Neural progenitor cell (in vitro differentiated cells): ENCODE measurements around the gene METTL23. TPM values are rescaled to one million over a fixed set of nuclear protein-coding genes. Genes with fewer than 3 reads are reported as not detected.
"Not testable (repeated sequence)": the region's sequence is repeated elsewhere in the genome, so short reads cannot be mapped to it uniquely, and the experiment has no call there.

Experiments
- DNase-seq: peaks from one replicate; pipeline ENCODE4 v3.0.0-alpha.2; 2016; ENCODE audit warnings: low spot score
- H2AFZ ChIP-seq: fragments of 200-600 bp; sonication (generic); replicated peaks from 2 replicates; pipeline ENCODE4 v1.6.1; 2016; ENCODE audit warnings: antibody characterized with exemption
- H3F3A ChIP-seq: fragments of 200-600 bp; sonication (generic); 2 replicates; pipeline ENCODE4 v1.6.1; 2016; ENCODE audit warnings: antibody characterized with exemption, low read depth
- H3K27ac ChIP-seq: fragments of 200-600 bp; sonication (generic); 2 replicates; pipeline ENCODE4 v1.5.1; 2016; ENCODE audit warnings: mild to moderate bottlenecking
- H3K27me3 ChIP-seq: fragments of 200-600 bp; sonication (generic); 2 replicates; pipeline ENCODE4 v1.6.1; 2016; ENCODE audit warnings: mild to moderate bottlenecking, moderate library complexity
- H3K36me3 ChIP-seq: fragments of 200-600 bp; sonication (generic); 2 replicates; pipeline ENCODE4 v1.5.1; 2016
- H3K4me1 ChIP-seq: fragments of 200-600 bp; sonication (generic); 2 replicates; pipeline ENCODE4 v1.6.1; 2016; ENCODE audit warnings: mixed run types
- H3K4me2 ChIP-seq: fragments of 200-600 bp; sonication (generic); 2 replicates; pipeline ENCODE4 v1.6.1; 2016
- H3K4me3 ChIP-seq: fragments of 200-600 bp; sonication (generic); 2 replicates; pipeline ENCODE4 v1.5.1; 2016
- H3K79me2 ChIP-seq: fragments of 200-600 bp; sonication (generic); 2 replicates; pipeline ENCODE4 v1.6.1; 2016; ENCODE audit warnings: low read depth
- H3K9ac ChIP-seq: fragments of 200-600 bp; sonication (generic); 2 replicates; pipeline ENCODE4 v1.6.1; 2016
- H3K9me3 ChIP-seq: fragments of 200-600 bp; sonication (generic); 2 replicates; pipeline ENCODE4 v1.5.1; 2016; ENCODE audit warnings: low read depth
- H4K20me1 ChIP-seq: fragments of 200-600 bp; sonication (generic); 2 replicates; pipeline ENCODE4 v1.6.1; 2016; ENCODE audit warnings: low read depth
- H3K27ac Mint-ChIP-seq: 3 replicates; pipeline ENCODE4 v1.8.0; 2021; ENCODE audit warnings: mixed read lengths
- H3K27me3 Mint-ChIP-seq: 2 replicates; pipeline ENCODE4 v1.8.0; 2022; ENCODE audit warnings: low read depth, mild to moderate bottlenecking, inconsistent platforms, moderate library complexity, mixed read lengths; ENCODE audit not compliant: insufficient read depth
- H3K36me3 Mint-ChIP-seq: 3 replicates; pipeline ENCODE4 v1.8.0; 2021; ENCODE audit warnings: mixed read lengths
- H3K4me1 Mint-ChIP-seq: 3 replicates; pipeline ENCODE4 v1.8.0; 2021; ENCODE audit warnings: mixed read lengths
- H3K4me3 Mint-ChIP-seq: 3 replicates; pipeline ENCODE4 v1.8.0; 2021; ENCODE audit warnings: mild to moderate bottlenecking, moderate library complexity, mixed read lengths
- H3K9me3 Mint-ChIP-seq: 3 replicates; pipeline ENCODE4 v1.8.0; 2020; ENCODE audit warnings: mixed read lengths
- CTCF ChIP-seq: fragments of 200-600 bp; sonication (generic); IDR thresholded peaks from 2 replicates; pipeline ENCODE4 v1.5.1; 2017; ENCODE audit warnings: antibody characterized with exemption, mild to moderate bottlenecking
- EZH2 ChIP-seq: fragments of 200-600 bp; sonication (generic); IDR thresholded peaks from 2 replicates; pipeline ENCODE4 v1.6.1; 2017; ENCODE audit warnings: antibody characterized with exemption, mild to moderate bottlenecking, moderate library complexity
- EZH2phosphoT487 ChIP-seq: fragments of 200-600 bp; sonication (generic); IDR thresholded peaks from 2 replicates; pipeline ENCODE4 v1.6.1; 2017; ENCODE audit warnings: antibody characterized with exemption
- total RNA-seq: library from RNA; depleted of rRNA; stranded (reverse); fragments of >200 nt; gene quantifications from 2 replicates; pipeline ENCODE4 v1.2.3, GENCODE V29; 2015; ENCODE audit warnings: low replicate concordance

The METTL23 gene
- total RNA-seq, 1 donor from 2014 or later = 38.1 TPM

- H4K20me1 ChIP-seq = peaks cover 26% of the 10 kb centered on the region
- no peak overlapping the region for H3K4me2 ChIP-seq
- H3K9me3 Mint-ChIP-seq = no peaks in the 10 kb centered on the region
- H3K4me1 ChIP-seq = peaks cover 34% of the 10 kb centered on the region
- H3F3A ChIP-seq = peaks cover 35% of the 10 kb centered on the region
- no peak overlapping the region for H3K4me3 Mint-ChIP-seq
- H3K4me1 Mint-ChIP-seq = peaks cover 54% of the 10 kb centered on the region
- no peaks in the 10 kb centered on the region for H3K36me3 Mint-ChIP-seq
- no peak overlapping the region for H3K4me3 ChIP-seq
- peaks cover 11% of the 10 kb centered on the region for H3K27me3 ChIP-seq
- no peak overlapping the region for H3K27ac ChIP-seq
- H3K79me2 ChIP-seq = peaks cover 10% of the 10 kb centered on the region
- no peak for DNase-seq
- H2AFZ ChIP-seq = no peak overlapping the region
- no peak overlapping the region for H3K27ac Mint-ChIP-seq
- no peaks in the 10 kb centered on the region for H3K9me3 ChIP-seq
- no peak overlapping the region for H3K9ac ChIP-seq
- no peaks in the 10 kb centered on the region for H3K36me3 ChIP-seq
- TF ChIP-seq CTCF (no peak), EZH2 (no peak), EZH2phosphoT487 (no peak)
- H3K27me3 Mint-ChIP-seq = peaks cover 3% of the 10 kb centered on the region
Observed at GRCh38 chr17:76706817-76707216, 19.8 kb upstream of the METTL23 start.

GRCh38 chr17:76707985-76708807, 18.4 kb upstream of the METTL23 start:
- H3K4me3 Mint-ChIP-seq = peak overlapping the region; percentile 77
- no peak for TF ChIP-seq EZH2
- TF ChIP-seq EZH2phosphoT487 = no peak
- peak; percentile 88 for TF ChIP-seq CTCF
- H3K36me3 Mint-ChIP-seq = no peaks in the 10 kb centered on the region
- Histone ChIP-seq H3K4me1 (peaks cover 31% of the 10 kb centered on the region), H3K27ac (peak overlapping the region; percentile 7), H3K4me3 (peak overlapping the region; percentile 8), H2AFZ (no peak overlapping the region), H4K20me1 (peaks cover 18% of the 10 kb centered on the region), H3K79me2 (peaks cover 4% of the 10 kb centered on the region), H3F3A (peaks cover 32% of the 10 kb centered on the region), H3K36me3 (no peaks in the 10 kb centered on the region), H3K9ac (no peak overlapping the region), H3K4me2 (peak overlapping the region; percentile 96), H3K27me3 (peaks cover 11% of the 10 kb centered on the region), H3K9me3 (no peaks in the 10 kb centered on the region)
- peaks cover 50% of the 10 kb centered on the region for H3K4me1 Mint-ChIP-seq
- H3K9me3 Mint-ChIP-seq = no peaks in the 10 kb centered on the region
- H3K27ac Mint-ChIP-seq = peak overlapping the region; percentile 53
- peaks cover 3% of the 10 kb centered on the region for H3K27me3 Mint-ChIP-seq
- peak; percentile 94 for DNase-seq

DNA sequence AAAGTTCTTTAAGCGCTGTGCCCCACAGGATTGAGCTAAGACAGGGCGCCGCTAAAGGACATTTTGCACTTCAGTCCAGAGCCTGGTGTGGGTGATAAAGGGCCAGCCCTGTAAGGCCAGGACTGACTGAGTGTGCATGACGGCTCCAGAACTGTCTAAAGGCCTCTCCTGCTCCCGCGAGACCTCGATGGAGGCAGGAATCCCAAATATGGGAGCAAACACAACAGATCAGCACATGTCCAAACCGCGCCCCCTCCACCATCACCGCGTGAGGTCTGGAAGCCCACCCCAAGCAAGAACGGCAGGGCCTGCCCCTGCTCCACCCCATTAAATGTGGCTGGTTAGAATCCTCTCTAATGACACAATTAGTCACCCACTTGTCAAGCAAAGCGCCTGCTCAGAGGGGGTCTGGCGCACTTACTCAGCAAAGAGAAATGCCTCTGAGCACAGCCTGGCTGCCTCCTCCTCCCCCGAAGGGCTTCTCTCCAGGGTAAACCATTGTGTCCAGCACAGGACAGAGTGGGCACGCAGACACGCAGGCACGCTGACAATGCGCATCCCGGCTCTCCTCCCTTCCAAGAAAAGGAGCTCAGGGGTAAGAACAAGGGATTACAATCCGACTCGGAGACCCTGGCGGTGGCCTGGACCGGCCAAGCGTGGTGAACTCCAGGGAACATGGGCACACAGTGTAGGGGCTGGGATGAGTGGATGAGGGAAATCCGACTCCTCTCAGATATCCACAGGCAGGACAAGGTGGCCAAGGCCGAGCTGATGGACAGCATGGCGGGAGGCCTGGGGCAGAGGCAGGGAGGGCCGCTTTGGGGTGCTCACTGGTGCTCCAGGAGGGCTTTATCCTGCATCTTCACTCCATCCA, 17.3 kb upstream of the METTL23 start:
- Histone ChIP-seq H3K4me2 (peak overlapping the region; percentile 96), H4K20me1 (peaks cover 18% of the 10 kb centered on the region), H3K9me3 (no peaks in the 10 kb centered on the region), H3K4me3 (peak overlapping the region; percentile 69), H3K79me2 (peaks cover 4% of the 10 kb centered on the region), H3K27ac (no peak overlapping the region), H3K27me3 (peaks cover 11% of the 10 kb centered on the region), H3K36me3 (no peaks in the 10 kb centered on the region), H3K4me1 (peaks cover 31% of the 10 kb centered on the region), H2AFZ (no peak overlapping the region), H3K9ac (no peak overlapping the region), H3F3A (peaks cover 35% of the 10 kb centered on the region)
- H3K4me3 Mint-ChIP-seq = peak overlapping the region; percentile 88
- peak; percentile 71 for DNase-seq
- H3K36me3 Mint-ChIP-seq = peaks cover 3% of the 10 kb centered on the region
- TF ChIP-seq CTCF (no peak), EZH2phosphoT487 (no peak), EZH2 (no peak)
- H3K9me3 Mint-ChIP-seq = no peaks in the 10 kb centered on the region
- H3K27me3 Mint-ChIP-seq = peaks cover 3% of the 10 kb centered on the region
- H3K4me1 Mint-ChIP-seq = peaks cover 44% of the 10 kb centered on the region
- peak overlapping the region; percentile 18 for H3K27ac Mint-ChIP-seq

DNA sequence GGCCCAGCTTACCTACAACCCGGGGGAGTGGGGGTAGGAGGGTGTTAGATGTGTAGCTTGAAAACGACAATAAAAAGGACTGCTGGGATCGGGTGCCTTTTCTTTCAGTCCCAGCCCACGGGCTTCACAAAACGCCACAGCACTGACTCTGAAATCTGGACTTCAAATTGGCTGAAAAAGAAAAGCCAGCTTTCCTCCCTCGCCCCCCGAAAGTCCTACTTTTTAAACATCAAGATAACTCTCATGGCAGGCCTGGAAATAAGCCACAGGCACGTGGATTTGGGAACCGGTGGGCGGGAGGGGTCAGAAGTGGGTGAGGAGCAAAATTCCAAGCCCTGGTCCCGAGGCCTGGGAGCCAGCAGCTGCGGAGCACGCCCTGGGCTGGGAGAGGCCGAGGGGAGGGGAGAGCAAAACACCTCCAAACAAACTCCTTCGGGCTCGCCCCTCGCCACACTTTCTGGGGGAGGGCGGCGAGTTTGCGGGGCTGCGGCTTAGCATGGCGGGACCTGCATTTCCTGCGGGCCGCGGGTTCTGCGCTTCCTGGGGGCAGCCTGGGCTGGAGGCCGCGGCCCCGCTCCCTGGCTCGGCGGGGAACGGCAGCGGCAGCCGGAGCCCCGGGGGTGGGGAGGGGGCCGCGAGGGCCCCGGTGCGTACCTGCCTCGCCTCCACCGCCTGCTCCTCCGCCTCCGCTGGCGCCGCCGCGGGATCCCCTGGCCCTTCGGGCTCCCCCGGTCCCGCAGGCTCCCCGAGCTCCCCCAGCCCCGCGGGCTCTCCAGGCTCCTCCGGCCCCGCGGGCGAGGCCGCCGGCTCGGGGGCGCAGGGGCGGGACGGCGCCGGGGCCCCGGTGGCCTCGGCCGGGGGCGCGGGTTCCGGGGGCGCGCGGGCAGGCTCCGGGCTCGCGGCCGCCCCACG, 16.4 kb upstream of the METTL23 start:
- H3K27ac Mint-ChIP-seq, H3K9ac ChIP-seq: not testable (repeated sequence)

More for the DNA sequence above, 16.4 kb upstream of the METTL23 start:
- H3F3A ChIP-seq = peaks cover 35% of the 10 kb centered on the region
- H3K4me2 ChIP-seq = peak overlapping the region; percentile 96
- Mint-ChIP-seq H3K4me3 (peak overlapping the region; percentile 88), H3K4me1 (peaks cover 40% of the 10 kb centered on the region)
- not testable (repeated sequence) for H3K27ac ChIP-seq, H2AFZ ChIP-seq, H3K36me3 ChIP-seq, H3K36me3 Mint-ChIP-seq, H3K79me2 ChIP-seq, H3K9me3 ChIP-seq, H3K27me3 Mint-ChIP-seq, H3K9me3 Mint-ChIP-seq
- peaks cover 18% of the 10 kb centered on the region for H4K20me1 ChIP-seq
- peaks cover 11% of the 10 kb centered on the region for H3K27me3 ChIP-seq
- peak; percentile 51 for DNase-seq
- H3K4me3 ChIP-seq = peak overlapping the region; percentile 69
- H3K4me1 ChIP-seq = peaks cover 31% of the 10 kb centered on the region
